Pulmonary artery endothelial cell (primary cell): ENCODE data around the gene BOD1L1. TPM values are rescaled to one million over a fixed set of nuclear protein-coding genes. Genes with fewer than 3 reads are reported as not detected.
"Not testable (repeated sequence)": the region's sequence is repeated elsewhere in the genome, so short reads cannot be mapped to it uniquely, and the experiment has no call there.

Experiments used
- DNase-seq: peaks from one replicate; pipeline ENCODE4 v3.0.0-alpha.2; 2011; ENCODE audit warnings: low read depth, low spot score
- total RNA-seq: library from RNA; depleted of rRNA; stranded (reverse); fragments of >200 nt; gene quantifications from 2 replicates; pipeline ENCODE4 v1.2.3, GENCODE V29; 2014

BOD1L1 gene
- total RNA-seq, 1 donor from 2014 or later: 29.7 TPM

DNA sequence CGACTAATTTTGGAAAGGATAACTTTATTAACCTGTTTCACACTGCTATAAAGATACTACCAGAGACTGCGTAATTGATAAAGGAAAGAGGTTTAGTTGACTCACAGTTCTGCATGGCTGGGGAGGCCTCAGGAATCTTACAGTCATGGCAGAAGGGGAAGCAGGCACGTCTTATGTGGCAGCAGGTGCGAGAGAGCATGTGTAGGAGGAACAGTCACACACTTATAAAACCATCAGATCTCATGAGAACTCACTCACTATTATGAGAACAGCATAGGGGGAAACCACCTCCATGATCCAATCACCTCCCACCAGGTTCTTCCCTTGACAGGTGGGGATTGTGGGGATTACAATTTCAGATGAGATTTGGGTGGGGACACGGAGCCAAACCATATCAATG lies 67.4 kb downstream of the BOD1L1 start:
- not testable (repeated sequence) for DNase-seq

DNA sequence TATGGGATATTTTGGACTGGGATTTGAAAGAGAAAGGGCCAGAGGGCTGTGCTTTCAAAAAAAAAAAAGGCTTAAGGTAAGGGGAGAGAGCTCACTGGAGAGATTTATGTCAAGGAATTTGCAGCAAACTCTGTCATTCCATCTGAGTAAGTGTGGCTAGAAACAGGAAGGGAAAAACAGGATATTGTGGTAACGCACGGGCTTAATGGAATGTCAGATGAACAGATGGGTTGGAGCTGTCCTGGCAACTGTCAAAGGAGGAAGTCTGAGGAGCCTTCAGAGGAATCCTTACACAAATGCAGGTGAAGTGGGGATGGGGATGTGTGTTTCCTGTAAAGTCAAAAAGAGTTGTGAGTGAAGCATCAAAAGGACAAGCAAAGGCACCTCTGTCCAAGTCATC lies 68.1 kb downstream of the BOD1L1 start:
- DNase-seq: no peak

DNA sequence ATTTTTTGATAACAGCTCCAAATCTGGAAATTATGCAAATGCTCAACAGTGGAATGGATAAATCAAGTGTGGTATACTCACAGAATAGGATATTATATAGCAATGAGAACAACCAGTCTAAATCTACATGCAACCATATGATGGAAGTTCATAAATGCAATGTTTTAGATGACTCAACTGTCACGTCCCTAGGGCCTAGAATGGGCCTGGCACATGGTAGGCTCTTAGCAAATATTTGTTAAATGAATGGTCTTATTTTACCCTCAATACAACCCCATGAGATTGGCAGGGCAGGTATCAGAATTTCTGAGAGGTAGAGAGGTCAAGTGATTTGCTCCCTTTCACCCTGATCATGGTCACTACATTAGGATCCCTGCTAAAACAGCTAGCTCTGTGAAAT lies 68.6 kb downstream of the BOD1L1 start:
- DNase-seq: no peak

DNA sequence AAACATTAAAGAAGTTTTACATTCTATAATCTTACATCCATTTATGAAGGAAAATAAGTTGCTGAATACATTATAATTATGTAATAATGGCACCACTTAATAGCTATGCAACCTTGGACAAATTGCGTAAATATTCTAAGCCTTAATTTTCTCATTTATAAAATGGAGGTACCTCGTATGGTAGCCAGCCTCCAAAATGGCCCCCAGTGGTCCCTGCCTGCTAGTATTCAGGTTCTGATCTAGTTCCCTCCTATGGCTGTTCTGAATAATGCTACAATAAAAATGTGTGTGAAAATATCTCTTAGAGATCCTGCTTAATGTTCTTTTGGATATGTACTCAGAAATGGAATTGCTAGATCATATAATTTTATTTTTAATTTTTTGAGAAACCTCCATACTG lies 72.2 kb downstream of the BOD1L1 start:
- DNase-seq: no peak

DNA sequence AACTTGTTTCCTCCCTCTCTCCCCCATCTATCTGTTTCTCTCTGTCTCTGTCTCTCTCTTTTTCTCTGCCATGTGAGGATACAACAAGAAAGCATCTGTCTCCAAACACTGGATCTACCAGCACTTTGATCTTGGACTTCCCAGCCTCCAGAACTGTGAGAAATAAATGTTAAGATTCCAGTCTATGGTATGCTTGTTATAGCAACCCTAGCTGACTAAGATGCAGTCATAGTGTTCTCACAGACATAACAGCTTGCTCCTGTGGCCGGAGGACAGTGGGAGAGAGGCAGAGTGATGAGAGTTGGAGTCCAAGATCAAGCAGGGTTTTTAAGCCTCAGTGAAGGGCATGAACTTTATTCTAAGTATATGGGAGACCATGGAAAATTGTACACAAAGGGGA lies 74.4 kb downstream of the BOD1L1 start:
- DNase-seq: no peak

DNA sequence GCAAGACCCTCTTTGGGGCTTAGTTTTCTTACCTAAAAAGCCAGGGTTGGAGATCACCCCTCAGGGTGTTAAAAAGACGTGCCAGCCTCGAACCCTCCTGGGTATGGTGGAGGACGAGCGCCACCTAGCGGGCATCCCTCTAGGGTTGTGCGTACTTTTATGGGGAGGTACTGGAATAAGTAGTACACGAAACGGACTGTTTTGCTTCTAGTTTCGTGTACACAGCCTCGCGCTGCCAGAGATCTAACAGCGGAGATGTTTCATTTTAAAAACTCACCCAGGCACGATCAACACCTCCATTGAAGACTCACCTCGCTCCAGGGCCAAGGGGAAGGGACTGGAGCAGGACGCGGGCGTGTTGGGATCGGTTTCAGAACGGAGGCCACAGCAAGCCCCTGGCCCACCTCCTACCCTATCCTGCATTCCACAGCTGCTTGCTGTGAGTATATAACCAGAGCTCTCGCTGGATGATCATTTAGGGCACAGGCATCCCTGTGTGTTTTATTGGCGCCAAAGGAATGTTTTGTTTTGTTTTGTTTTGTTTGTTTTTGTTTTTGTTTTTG lies 78.5 kb downstream of the BOD1L1 start:
- peak; percentile 20 for DNase-seq

DNA sequence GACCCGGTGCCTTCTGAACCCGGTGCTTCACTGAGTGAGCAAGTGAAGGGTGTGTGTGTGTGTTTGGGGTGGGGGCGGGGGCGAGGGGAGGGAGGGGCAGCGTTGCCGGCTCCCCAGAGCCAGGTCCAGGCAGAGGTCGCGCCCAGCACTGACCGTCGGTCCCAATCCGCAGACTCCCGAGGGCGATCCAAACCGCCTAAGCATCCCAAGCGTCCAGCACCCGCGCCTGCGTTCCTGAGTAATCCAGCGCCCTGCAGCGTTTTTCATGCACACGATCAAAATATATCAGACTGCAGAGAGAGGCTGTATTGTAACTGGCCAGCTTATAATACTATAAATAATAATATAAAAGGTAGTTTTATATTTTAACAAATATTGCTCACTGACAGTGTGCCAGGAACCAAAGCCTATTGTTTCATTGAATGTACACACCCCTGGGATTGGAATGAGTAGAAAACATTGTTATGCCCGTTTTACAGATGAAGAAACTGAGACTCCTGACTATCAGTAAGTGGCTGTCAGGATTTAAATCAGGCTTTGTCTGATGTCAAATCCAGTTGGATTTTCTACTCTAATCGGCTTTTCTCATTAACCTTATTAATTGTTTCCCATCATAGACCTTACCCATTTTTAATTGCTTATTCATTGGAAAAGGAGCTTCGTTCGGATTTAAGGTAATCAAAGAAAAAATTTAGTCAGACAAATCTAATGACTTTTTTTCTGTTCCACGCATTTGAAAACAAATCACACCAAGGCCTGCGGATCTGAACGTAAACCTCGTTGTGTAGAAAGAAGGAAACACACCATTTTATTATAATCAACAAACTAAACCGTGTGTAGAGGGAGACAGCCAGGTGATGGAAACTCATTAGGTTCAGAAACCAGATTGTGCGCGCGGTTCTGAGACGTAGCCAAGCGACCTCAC lies 79.2 kb downstream of the BOD1L1 start:
- DNase-seq: no peak

DNA sequence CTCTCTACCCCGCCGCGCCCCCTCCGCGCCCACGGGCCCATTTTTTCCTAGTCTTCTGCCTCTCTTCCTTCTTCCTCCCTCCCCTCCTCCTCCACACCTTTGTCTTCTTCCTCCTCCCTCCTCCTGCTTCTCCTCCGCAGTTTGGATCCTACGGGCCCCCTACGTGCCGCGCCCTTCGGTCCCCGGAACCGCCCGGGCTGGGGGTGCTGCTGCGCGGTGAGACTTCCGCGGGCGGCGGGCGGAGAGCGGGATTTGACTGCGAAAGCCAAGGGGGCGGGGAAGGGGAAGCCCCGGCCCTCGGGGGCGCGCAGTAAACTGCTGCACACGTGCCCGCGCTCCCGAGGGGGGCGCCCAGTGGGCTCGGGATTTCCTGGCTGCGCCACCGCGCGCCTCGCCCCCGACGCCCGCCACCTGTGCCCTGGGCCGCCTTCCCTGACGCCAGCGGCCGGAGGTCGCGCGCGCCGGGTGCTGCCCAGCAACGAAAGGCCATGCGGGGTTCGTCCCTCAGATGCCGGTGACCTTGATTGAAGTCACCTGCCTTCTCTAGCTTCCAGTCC lies 80.0 kb downstream of the BOD1L1 start:
- no peak for DNase-seq

DNA sequence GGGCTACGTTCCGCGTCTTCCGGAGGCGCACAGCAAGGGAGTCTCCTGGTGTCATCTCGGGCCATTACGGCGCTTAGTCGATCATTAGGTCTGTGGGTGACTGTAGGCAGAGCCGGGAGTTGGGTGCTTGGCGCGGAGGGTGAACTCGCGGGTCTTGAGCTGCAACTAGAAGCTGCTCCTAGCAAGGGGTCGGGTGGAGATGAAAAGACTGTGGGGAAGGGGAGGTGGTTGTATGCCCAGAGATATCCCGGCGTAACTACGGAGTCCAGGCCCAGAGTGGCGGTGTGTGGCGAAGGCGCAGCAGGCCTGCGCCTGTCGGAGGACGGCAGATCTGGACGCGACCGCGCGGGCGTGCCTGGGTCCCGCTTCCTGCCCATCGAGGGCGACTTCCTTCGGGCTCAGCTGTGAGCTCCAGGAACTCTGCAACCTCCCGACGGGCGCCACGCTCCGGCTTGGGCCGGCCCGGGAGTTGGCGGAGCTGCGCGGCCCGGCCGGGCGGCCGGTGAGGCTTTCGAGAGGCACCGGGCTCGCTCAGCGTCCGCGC lies 80.5 kb downstream of the BOD1L1 start:
- DNase-seq: no peak

DNA sequence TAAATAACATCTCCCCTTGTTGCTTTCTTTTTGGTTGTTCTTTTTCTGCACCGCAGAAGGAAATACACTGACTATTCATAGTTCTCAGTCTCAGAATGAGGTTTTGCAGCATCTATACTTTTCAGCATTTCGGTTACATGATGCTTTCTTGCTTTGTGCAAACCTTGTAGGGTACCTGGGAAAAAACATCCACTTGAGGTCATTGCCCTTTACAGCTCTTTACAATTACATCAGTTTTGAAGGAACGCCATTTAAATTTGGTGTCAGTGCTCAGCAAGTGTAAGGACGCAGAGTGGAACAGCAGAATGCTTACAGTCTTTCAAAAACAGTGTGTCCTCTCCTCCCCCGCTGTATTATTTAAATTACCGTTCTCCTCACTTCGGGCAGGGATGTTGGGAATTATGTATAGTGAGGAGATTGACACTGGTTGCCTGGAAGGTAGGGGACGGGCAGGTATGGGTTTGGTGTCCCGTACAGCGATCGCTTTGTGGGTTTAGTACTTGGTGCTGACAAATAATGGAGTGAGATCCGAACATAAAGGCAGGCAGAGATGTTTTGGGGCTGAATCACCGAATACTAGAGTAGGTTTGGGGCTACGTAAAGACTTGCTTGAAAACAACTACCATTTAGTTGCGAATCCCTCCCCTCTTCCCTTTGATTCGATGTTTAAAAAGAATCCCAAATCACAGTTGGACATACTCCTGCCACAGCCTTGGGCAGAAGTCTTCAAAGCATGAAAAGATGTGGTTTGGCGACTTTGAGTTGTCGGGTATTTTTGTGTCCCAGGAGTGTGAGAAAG lies 81.2 kb downstream of the BOD1L1 start:
- DNase-seq: no peak

DNA sequence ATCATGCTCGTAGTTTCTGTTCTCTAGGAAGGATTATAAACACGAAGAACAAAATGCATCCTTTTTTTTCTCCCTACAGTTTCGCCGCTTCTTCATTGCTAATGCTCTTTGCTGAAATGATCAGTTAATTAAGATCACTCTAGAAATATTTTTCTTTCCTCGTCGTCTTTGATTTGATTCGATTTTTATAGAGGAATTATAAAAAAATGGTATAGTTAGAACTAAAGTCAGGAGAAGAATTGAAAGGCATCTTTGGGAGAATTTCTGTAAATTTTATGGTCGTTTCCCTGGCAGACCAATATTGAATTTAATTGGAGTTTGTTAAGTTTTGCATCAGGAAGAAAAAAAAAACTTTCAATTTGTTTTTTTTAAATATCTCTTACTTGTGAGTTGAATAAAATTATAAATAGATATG lies 82.1 kb downstream of the BOD1L1 start:
- DNase-seq: no peak

DNA sequence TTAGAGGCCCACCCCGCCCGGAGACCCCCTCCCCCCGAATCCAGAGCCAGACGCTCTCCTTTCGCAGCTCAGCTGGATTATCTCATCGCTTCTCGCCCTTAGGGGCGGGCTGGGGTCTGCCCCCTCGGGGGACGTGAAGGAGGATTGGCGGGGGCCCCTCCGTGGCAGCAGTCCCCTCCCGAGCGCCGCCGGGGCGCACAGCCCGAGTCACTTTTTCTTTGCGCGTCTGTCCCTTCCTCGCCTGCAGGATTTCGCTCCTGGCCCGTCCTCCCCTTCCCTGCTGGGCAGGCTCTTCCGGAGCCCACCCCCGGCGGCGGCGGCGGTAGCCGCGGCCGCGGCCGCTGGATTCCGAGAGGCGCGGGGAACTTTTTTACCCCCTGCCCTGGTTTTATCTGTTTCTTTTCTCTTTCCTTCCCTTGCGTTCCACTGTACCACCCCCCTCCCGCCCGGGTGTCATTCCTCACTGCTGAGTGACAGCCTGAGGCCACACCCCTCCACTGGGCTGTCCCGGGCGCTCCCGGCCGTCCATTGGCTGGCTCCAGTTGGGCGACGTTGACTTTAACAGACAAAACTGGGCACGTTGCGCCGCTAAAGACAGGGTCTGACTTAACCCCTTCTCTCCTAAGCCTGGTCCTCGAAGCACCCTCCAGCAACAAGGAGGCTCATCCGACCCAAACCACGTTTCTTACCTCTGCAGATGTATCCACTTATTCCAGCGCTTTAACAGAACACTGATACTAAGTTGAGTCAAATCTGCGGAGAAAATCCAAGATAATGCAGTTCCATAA lies 82.7 kb downstream of the BOD1L1 start:
- DNase-seq: peak; percentile 11

DNA sequence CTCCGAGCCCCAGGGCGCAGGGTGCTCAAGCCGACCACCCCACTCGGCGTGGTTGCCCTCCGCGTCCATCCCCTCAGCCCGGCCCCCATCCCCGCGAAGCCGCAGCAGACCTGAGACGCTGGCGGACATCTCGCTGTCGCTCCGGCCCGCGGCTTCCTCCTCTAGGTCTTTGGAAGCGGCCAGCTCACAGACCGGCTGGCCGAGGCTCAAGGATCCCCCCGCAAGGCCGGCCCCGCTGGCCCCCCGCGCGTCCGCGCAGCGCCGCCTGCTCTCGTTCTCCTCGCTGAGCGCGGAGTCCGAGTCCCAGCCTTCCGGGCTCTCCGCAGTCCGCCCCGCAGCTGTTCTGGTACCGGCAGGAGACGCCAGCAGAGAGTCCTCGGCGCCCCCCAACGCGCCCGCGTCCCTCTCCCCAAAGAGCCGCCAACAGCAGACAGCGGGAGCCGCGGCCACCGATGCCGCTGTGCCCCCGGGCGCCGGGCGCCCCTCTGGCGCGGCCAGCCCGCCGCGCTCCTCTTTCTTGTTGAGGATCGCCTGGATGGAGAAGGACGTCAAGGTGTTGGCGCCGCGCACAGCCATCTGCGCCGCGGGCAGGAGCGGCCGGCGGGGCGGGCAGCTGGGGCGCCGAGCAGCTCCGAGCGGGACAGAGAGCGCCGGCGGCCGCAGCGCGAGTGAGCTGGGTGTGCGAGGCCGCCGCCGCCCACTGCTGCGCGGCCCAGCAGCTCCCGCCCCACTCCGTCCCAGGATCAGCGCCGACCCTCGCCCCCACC lies 83.5 kb downstream of the BOD1L1 start, which contains the start of gene NKX3-2:
NKX3-2 (minus strand) TSS at position 670 of the 767 bp plus-strand sequence; CDS start at position 576, 94 bp downstream.
- no peak for DNase-seq

DNA sequence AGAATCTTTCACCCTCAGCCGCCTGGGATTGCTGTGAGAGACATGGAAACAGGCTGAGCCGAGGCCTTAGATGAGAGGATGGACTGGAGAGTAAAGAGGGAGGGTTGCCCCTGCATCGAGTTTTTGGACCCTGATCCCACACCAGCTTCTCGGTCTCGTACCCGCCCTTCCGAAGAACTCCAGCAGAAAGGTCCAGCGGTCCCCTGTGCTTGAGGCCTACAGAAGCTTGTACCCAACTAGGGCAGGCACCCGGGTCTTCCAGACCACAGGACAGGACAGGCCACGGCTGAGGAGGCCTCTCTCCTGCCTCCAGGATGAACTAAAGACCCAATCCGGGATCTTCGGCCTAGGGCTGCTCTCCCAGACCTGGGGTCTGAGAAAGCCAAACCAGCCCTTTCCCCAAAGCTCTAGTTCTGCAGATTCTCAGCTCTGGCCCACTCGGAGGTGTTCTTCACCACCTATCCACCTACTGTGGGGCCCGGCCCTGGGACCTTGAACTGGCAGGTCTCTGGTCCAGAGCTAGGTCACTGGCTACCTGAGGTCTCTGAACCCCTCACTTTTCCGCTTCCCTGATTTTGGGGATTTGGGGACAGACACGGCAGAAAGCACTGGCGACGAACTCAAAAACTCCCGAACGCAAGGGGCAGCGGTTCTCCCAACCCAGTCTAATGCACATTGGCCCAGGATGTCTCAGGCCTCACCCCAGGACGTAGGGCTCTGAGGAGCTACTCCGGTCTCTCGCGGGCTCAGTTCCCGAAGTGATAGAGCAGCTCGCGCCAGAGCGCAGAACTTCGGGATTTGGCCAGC lies 84.3 kb downstream of the BOD1L1 start:
- no peak for DNase-seq

DNA sequence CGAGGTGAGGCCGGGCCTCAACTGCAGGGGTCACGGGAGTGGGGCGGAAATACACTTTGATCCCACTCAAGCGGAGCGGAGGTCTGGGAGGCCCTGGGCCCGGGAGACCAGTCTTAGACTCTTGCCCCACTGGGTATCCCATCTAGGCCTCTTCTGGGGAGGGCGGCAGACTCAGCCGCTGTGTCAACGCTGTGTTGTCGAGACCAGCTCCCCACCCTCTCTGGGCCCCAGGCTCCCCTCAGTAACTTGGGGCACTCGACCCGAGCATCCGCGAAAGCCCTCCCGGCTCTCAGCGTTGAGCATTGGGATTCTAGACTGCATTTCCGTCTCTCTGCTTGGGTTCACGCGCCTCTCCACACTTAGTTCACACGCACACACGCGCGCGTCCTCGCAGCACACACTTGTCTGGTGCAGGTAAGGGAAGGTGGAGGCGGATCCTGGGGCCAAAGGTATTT lies 84.9 kb downstream of the BOD1L1 start:
- no peak for DNase-seq

DNA sequence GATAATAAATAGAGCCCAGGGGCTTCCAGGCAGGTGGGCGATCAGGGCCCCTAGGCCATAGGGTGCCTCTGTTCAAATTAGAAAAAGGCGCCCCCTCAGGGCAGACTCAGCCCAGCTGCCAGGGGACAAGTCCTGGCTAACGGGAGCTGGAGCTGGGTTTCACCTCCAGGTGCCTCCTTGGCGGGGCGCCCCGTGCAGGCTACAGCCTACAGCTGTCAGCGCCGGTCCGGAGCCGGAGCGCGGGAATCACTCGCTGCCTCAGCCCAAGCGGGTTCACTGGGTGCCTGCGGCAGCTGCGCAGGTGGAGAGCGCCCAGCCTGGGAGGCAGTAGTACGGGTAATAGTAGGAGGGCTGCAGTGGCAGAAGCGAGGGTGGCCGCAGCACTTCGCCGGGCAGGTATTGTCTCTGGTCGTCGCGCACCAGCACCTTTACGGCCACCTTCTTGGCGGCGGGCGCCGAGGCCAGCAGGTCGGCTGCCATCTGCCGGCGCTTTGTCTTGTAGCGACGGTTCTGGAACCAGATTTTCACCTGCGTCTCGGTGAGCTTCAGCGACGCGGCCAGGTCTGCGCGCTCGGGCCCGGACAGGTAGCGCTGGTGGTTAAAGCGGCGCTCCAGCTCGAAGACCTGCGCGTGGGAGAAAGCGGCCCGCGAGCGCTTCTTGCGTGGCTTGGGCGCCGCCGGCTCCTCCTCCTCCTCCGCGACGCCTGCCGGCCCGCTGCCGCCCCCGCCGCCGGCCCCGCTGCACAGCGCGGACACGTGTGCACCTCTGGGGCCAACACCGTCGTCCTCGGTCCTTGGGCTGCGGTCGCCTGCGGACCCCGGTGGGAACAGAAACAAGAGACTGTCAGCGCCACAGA lies 85.6 kb downstream of the BOD1L1 start:
- no peak for DNase-seq

DNA sequence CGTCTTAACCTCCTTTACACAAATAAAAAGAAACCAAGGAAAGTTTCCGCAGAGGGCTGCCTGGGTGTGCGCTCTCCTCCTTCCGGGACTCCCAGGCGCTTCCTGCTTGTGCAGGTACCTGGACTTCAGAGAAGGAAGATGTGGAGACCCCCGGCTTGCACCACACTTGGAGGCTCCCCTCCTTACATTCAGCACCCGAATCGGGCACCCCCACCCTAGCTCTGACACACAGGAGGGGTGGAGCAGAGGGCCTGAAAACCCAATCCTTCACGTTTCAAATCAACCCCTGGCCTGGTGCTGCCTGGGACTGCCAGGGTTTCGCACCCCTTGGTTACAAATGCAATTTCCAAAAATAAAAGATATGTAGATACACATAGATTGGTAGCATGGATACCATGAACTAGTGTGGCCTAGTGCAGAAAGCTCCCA lies 86.3 kb downstream of the BOD1L1 start:
- DNase-seq: no peak
